ENCODE results near the gene FAM76B. TPM values are rescaled to one million over a fixed set of nuclear protein-coding genes. Genes with fewer than 3 reads are reported as not detected.

The FAM76B gene
- total and polyA plus RNA-seq, 9 of the 15 experiments (the other 6 are each of a cell fraction or from before 2014, with no cell fraction given): 22.5 to 60.0 (median 35.0) TPM

GRCh38 chr11:95734009-95734572 is 55.5 kb downstream of the FAM76B start (continued):
- TF ChIP-seq REST (IDR thresholded peaks at IDR 0.05; ENCODE audit: borderline replicate concordance): 0 out of 2 replicates have a peak, but pooled peaks have one; percentile 9
- no peak for TF ChIP-seq REST (CRISPR knock-in tag; IDR thresholded peaks at IDR 0.05; ENCODE audit: low read depth)
- peak; percentile 83; the same call in 1 of the 2 replicates for TF ChIP-seq SMAD4 (CRISPR knock-in tag; conservative IDR thresholded peaks at IDR 0.05)
- TF ChIP-seq ZNF311 (CRISPR knock-in tag; IDR thresholded peaks at IDR 0.05): no peak
- TF ChIP-seq ZNF609 (CRISPR knock-in tag; IDR thresholded peaks at IDR 0.05; ENCODE audit: borderline replicate concordance): no peak
- TF ChIP-seq TAF9B (IDR thresholded peaks at IDR 0.05; ENCODE audit: partially characterized antibody): no peak
- TF ChIP-seq TOE1 (IDR thresholded peaks at IDR 0.05; ENCODE audit: borderline replicate concordance): no peak; the same call in 1 of the 2 replicates
- no peak for TF ChIP-seq TOE1 (CRISPR knock-in tag; IDR thresholded peaks at IDR 0.05; ENCODE audit: borderline replicate concordance, low read depth)
- TF ChIP-seq TRIM25 (IDR thresholded peaks at IDR 0.05; ENCODE audit: borderline replicate concordance): no peak
- TF ChIP-seq VEZF1 (CRISPR knock-in tag; IDR thresholded peaks at IDR 0.05): peak; percentile 27; the same call in 1 of the 2 replicates
- TF ChIP-seq POLR2B (IDR thresholded peaks at IDR 0.05; ENCODE audit: low read depth, partially characterized antibody): no peak

All from K562 (cell line).